GM21528 (cell line): ENCODE results near the gene TST.

Experiments
- ATAC-seq: cut with Tn5 transposase; IDR thresholded peaks from one replicate; pipeline ENCODE4 v1.9.1; 2021; ENCODE audit warnings: mild to moderate bottlenecking, moderate library complexity; ENCODE audit not compliant: unreplicated experiment, low FRiP score

TST gene

DNA sequence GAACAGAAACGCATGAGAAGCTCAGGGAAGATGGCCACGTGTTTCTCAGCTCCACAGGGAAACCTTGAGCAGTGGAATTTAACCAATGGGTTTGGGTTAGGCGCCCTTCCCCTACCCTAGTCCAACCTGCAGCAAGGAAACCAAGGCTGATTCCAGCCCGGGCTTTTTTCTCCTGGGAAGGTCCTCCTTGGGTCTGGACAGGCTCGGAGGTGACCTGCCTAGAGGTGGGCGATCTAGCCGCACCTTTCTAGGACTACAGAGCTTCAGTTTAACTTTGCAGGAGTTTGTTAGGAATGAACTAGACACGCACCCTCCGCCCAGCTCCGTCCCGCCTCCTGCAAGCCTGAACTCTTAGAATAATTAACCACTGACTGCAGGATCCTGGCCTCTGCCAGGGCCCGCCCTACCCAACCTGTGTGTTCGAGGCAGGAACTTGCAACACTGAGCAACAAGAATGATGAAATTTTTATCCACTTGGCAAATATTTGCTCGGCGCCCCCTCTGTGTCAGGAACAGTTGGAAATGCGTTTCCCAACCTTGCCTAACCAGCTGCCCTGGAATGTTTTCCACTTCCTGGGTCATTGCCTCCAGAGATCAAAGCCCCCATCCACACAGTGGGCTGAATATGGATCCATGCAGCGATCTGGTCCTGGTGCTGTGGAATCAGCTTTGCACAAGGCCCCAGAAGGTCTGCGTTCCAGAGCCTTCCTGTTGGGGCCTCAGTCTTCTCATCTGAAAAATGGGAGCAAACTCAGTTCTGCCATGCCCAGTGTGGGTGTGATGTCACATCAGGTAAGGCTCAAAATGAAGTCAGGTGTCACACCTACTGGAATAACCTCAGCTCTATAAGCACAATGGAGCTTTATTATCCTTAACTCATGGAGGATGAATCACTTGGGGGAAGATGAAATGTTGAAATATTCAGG lies 13.6 kb upstream of the TST start:
- no peak for ATAC-seq

DNA sequence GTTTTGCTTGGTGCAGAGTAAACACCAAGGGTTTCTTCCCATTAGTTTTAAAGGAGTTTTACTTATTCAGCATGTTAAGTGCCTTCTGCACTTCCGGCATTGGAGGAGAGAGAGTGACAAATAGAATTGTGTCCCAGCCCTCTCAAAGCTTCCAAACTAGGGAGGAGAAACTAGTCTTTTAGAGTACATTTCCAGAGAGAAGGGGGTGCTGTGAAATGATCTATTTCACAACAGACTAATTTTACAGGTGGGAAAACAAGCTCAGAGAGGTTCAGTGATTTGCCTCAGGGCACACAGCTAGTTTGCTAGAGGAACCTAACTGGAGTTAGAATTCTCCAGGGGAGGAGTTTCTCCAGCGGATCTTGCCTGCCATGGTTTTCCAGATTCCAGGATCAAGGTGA lies 12.9 kb upstream of the TST start:
- ATAC-seq = no peak

DNA sequence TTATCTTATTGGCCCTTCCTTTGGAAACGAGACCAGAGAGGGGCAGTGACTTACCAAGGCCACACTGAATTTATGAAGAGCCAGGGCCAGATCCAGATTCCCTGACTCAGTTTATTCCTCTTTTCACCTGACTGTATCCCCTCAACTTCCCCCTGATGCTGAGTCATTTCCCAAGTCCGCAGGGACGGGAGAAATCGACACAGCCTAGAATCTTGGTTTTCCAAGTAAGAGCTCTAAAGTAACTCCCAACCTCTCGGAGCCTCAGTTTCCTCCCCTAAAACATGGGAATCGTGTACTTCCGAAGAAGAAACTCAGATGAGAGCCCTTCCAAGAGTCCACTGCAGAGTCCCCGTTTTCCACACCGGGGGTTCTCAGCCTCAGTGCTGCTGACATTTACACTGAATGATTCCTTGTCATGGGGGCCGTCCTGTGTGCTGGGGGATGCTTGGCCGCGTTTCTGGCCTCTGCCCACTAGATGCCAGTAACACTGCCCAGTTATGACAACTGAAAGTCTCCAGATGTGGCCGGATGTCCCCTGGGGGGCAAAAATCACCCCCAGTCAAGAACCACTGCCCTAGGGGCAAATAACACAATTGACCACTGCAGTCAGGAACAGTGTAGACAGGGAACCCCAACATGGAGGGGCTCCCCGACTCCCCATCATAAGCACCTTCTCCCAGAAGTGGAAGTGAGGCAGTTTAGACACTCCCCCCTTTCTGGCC lies 11.5 kb upstream of the TST start:
- no peak for ATAC-seq

DNA sequence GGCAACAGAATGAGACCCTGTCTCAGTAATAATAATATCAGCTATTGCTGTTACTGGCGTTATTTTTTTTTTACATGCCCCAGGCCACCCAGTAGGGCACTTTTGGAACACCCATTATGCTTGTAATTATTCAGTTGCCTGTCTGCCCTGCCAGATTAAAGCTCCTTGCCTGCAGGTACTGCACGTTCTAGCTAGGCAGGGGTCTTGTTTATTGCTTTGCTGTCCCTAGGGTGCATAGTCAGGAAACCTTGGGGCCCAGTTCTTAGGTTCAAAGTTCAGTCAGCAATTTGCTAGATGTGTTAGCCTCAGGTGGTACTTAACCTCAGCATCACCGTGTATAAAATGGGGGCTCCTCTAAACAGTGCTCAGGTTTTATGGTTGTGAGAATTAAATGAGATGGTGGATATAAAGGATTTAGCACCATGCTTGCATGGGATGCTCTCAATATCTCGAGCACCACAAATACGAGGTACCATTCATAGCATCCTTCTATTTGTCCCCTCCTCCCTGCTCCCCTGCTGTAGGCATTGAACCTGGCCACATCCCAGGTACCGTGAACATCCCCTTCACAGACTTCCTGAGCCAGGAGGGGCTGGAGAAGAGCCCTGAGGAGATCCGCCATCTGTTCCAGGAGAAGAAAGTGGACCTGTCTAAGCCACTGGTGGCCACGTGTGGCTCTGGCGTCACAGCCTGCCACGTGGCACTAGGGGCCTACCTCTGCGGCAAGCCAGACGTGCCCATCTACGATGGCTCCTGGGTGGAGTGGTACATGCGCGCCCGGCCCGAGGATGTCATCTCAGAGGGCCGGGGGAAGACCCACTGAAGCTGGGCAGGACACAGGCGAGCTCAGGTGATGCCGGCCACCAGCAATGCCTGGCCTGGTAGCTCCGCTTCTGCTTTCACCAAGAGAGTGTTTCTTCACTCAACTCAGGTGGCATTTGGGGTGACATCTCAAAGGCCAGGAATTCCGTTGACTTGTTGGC lies 9.7 kb upstream of the TST start:
- no peak for ATAC-seq

DNA sequence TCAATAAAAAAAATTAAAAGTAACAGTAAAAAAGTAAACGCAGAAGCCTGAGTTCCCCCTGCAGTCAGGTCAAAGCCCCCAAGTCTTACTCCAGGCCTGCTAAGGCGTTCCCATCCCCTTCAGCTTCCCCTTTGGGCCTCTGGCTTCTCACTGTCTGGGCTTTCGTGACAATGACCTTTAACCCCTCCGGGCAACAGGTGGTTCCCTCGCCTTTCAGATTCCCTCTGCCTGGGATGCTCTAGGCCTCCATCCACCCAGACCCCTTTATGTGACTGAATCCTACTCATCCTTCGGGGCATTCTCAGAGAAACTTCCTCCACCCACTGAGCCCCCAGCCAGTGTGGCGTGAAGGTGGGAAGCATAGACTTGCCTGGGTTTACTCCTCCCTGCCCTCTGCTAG lies 8.3 kb upstream of the TST start:
- ATAC-seq = no peak

DNA sequence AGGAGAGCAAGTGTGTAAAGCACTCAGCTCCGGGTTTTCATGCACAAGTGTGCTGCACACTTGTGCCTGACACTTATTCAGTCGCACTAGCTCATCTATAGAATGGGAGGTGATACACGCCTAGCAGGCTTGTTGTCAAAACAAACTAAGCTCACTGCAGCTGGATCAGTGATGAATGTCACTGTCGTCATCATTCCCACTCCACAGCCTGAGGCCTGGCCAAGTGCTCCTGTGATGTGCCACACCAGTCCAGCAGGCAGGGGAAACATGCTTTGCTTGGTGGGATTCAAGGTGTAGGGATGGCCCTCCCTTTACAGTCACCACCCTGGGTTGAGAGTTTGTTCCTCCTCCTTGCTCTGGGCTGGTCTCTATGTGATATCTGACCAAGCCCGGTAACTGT lies 7.1 kb upstream of the TST start:
- no peak for ATAC-seq

DNA sequence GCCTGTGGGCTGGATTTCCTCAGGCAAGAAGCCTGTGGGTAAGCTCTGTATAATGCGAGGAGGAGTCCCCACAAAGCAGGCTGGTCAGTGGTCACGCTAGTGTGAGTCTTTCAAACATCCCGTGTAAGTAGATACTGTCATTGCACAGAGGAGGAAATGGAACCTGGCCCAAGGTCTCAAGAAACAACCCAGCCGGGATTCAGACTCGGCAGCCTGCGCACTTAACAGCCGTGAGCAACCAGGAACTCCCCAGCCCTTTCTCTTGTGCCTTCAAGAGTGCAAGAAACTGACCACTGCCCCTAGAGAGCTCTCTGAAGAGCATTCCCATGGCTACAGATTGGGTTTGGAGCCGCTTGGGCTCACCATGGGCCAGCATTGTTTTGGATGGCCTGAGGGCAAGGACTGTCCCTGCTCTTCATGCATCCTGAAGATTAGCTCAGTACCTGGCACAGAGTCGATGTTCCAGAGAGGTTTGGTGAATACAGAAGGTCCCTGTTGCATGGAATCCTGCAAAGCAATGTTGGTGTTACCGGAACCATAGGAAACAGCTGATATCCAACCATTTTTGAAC lies 6.3 kb upstream of the TST start:
- no peak for ATAC-seq

DNA sequence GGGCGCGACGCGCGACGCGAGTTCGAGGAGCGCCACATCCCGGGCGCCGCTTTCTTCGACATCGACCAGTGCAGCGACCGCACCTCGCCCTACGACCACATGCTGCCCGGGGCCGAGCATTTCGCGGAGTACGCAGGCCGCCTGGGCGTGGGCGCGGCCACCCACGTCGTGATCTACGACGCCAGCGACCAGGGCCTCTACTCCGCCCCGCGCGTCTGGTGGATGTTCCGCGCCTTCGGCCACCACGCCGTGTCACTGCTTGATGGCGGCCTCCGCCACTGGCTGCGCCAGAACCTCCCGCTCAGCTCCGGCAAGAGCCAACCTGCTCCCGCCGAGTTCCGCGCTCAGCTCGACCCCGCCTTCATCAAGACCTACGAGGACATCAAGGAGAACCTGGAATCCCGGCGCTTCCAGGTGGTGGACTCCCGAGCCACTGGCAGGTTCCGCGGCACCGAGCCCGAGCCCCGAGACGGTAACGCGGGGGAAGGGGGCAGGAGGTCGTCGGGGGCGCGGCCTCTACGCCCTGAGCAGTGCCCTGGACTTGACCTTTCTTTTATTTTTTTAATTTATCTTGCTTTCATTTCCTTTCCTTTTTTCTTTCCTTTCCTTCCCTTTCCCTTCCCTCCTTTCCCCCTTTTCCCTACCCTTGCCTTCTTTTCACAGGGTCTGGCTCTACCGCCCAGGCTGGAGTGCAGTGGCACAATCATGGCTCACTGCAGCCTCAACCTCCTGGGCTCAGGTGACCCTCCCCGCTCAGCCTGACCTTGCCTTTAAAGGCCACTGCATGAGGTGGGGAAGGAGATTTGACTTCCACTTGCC lies 5.3 kb upstream of the TST start:
- no peak for ATAC-seq

DNA sequence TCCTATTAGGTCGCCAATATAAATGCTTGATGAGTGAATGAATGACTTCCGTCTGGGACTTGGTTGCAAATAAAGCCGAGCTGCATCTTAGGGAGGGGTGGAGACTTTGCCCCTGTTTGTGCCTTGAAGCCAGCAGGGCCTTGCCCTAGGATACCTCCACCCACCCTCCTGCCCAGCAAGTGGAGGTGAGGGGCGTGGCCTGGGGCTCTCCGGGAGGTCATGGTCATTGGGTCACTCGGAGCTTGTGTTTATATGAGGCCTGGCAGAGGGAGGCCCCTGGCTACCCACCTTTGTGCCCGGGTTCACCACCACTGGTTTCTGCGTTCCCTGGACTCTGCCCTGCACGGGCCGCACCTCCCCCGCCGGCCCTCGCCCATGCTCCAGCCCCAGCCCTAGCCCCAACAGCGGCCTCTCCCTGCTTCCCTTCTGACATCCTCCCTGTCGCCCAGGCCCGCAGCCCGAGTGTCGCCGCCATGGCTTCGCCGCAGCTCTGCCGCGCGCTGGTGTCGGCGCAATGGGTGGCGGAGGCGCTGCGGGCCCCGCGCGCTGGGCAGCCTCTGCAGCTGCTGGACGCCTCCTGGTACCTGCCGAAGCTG lies 4.6 kb upstream of the TST start:
- no peak for ATAC-seq

DNA sequence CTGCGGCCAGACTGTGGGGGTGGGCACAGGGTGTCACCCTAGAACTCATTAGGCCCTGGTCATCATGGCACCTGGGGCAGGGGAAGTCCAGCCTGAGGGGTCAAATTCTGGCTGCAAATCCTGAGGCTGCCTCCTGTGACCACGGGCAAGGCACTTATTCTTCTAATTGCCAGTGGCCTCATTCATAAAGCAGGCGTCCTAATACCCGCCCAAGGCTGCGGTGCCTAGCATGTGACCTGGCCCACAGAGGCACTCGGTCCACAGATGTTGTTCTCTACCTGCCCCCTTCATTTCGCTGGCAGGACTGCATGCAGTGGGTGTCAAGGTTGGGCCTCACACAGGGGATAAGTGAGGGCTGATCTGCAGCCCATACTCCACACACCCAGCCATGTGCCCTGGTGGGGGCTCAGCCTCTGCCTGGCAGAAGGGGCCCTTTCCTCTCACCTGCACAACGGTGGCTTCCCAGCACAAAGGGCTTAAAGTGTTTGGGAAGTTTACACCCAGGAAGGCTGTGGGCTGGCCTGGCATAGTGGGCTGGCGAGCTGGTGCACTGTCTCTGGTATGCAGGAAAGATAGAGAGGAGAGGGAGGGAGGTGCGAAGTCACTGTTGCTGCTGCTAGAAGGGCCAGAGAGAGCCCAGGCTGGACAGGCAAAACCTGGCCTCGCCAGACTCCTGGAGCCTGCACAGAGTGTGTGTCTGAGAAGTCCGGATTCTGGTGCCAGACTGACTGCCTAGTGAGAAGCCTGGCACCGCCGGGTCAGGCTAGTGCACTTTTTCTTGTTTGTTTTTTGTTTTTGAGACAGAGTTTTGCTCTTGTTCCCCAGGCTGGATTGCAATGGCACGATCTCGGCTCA lies 3.5 kb upstream of the TST start:
- ATAC-seq = no peak

DNA sequence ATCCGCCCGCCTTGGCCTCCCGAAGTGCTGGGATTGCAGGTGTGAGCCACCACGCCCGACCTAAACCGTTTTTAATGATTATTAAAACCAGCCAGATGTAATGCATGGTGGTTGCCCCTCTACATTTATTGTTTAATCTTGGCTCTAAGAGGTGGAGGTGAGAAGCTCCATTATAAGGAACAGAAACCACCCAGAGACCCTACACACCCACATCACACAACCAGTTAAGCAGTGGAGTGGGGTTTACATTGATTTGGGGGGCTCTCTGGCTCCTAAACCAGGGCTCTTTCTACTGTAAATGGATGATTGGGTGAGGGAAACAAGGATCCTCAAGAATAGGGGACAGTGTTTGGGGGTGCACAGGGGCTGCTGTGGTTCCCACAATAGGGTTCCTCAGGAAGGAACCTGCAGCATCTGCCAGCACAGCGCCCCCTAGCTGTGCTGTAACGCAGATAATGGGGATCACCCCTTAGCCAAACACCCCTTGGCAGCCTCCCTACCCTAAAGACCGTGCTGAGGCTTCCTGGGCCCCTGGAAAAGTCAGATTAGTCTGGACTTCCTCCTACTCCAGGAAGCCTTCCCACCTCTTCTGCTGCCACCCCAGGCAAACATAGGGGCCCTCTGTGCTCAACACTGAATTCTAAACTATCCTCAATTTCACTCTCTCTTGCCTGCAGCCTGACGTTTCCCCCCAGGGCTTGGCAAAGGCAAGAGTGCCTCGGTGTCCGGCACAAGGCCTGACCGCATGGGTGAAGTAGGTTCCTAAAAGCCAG lies 2.6 kb upstream of the TST start:
- ATAC-seq = no peak

DNA sequence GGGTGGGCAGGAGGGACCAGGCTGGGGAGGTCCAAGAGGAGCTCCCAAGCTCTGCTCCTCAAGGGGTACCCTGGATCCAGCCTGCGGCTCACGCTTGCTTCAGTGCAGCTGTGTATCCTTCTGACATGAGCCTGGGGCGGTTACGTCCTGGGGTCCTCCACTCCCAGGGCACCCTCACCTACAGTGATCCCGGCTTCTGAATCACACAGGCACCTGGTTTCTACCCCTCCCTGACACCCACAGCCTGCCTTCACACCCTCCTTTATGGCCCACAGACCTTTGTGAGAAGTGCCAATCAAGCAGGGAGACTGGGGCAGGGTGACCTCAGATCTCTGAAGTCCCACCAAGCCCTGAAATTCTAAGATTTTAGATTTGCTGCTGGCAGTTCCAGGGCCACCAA lies 1.8 kb upstream of the TST start:
- ATAC-seq = no peak

DNA sequence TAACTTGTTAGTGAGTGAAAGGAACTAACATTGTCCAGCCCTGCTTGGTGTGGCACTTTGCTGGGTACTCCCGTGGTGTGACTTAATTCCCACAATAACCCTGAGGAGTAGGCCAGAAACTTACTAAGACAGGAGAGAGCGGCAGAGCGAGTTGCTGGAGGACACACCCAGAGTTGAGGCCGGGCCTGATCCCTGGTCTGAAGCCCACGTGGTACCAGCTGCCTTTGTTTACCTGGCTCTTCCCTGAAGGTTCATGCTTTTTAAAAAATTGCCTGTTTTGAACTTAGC lies 889 bp upstream of the TST start:
- no peak for ATAC-seq

DNA sequence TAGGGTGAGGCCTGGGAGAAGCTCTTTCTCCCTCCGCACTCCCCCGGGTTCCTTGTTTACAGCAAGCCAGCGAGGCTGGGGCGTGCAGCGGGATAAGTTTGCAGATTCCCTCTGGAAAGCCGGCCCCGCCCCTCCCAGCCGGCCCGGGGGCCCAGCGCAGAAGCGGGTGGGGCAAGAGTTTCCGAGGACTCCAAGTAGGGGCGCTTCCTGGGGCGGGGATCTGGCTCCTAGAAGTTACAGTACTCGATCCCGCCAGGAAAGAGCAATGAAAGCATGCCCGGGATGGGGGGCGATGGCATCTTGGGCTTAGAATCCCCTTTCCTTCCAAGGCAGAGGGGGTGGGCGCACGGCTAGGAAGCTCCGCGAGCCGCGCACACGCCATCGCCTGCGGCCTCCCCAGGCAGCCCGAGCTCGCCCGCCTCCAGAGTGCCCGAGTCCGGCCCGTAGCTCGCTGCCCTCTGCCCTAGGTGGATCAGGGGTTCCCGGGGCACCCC lies 385 bp downstream of the TST start:
- ATAC-seq = peak; percentile 31

DNA sequence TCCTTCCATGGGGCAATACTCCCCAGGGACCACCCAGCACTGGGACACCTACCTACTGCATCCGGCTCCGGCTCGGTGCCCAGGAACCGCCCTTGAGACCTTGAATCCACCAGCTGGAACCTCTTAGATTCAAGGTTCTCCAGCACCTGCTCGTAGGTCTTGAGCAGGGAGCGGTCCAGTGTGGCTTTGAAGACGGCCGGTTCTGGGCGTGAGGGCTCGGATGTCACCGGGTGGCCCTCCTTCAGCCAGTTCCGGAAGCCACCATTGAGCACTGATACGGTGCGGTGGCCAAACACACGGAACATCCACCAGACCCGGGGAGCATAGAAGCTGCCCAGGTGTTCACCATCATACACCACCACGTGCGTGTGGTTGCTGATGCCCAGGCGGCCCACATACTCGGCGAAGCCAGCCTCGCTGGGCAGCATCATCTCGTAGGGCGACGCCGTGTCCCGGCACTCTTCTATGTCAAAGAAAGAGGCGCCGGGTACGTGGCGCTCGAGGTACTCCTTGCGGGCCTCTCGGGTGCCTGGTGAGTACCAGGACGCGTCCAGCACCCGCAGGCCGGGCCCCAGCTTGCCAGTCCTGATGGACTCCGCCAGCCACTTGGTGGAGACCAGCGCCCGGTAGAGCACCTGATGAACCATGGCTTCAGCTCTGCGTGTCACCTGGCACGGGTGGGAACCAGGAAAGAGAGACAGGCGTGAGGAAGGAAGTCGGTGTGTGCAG lies 997 bp downstream of the TST start:
- ATAC-seq = no peak

DNA sequence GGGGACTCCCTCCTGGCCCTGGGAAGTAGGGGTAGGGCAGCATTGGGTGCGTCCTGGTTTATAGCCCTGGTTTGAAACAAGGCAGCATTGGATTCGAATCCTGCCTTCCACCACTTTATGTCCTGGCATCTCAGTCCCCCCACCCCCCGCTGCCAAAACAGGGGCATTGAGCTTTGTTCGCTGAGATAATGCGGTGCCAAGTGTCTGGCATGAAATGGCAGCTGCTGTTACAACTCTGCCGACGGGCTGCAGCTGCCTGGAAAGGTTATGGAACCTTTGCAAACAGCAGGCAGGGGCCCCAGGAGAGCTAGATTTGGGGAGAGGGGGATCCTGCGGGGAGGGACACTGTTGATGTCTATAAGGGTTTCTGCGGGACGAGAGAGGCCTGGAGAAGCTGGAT lies 1.9 kb downstream of the TST start:
- no peak for ATAC-seq
